Measurements from ENCODE around the gene SRXN1.
"Not testable (repeated sequence)": the region's sequence is repeated elsewhere in the genome, so short reads cannot be mapped to it uniquely, and the experiment has no call there.

SRXN1 gene

DNA sequence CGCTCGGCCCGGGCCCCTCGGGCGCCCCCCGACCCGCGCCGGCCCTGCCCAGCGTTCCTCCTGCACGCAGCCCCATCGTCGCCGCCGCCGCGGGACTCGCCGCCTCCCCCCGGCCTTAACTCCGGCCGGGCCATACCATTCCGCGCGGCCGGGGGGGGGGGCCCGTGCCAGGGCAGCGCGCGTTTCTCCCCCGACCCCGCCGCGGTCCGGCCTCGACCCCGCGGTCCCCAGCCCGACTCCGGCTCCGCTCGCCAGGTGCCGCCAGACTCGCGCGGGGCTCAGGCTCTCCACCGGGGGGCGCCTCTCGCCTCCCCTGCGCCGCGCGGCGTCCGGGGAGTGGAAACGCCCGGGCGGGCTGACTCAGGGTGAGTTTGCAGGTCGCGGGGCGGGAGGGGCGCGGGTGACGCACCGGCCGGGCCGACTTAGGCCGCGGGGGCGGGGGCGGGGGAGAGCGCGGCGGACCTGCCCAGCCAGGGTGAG is at the start of gene SRXN1:
Gene SRXN1 (minus strand): TSS at position 91 of the 480 bp plus-strand sequence. CDS start 15 bp downstream, at position 76.
- peak; percentile 95 for DNase-seq (ENCODE audit: low spot score)

DNA sequence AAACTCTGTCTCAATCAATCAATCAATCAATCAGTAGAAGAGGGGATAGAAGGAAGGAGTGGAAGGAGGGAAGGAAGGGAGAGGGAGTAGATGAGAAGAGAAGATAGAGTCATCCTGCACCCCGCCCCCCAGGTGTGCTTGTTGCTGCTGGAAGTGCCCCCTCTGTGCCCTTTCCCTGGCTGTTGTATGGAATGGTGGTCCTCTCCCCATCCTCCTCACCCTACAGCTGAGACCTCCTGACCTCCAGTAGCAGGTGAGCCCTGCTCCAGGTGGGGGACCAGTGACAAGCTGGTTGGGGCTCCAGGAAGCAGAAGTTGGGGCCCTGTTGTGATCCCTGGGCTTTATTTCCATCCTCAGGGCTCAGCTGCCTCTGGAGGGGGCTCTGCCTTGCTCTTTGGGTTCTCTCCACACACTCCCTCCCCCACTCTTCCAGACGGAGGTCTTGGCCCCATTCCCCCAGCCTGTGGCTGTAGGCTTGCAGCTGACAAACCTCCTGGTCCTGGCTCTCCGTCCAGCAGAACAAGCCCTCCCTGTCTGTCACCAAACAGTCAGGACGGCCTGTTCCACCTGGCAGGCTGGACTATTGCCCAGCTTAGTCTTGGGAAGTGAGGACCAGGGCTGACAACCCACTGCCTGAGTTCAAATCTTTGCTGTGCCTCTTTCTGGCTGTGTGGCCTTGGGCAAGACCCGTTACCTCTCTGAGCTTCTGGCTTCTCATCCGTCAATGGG is 48.6 kb upstream of the SRXN1 start:
- no peak for DNase-seq (ENCODE audit: low spot score)

DNA sequence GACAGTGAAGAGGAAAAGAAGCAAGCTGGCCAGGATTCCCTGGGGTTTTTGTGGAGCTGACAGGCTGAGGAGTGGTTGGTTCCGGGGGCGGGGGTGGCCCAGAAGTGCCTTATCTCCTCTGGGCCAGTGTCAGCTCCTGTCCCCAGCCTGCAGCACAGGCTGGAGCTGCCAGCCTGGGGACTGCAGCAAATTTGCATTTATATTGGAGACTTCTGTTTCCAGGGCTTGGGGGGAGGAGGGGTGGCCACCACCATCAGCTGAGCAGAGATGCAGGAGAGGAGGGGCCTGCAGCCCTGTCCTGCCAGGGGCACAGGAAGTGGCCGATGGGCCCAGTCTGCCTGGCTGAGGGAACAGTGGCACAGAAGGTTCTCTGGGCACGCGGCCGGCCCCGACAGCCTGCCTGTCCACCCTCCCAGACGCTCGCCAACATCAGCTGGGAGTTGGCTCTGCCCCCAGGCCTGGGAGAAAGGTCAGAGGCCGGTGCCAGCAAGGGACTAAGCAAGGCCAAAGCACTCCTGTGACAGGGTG is 46.9 kb upstream of the SRXN1 start:
- DNase-seq (ENCODE audit: low spot score): no peak

DNA sequence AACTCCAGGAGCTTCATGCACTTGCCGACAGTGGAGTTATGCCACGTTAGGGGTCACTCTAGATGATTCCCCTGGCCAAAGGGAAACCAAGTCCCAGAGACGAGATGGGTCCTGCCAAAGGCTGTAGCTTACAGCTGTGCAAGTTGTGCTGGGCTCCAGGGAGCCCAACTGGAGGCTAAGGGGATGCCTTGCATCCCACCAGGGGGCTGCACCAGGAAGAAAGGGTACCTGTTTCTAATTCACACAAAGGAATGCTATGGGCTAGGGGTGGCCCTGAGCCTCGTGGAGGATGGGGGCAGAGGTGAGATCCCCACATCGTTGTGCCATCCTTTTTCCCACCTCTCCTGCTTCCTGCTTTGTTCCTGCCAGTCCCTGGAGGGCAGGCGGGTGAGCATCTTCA is 46.3 kb upstream of the SRXN1 start:
- DNase-seq (ENCODE audit: low spot score): no peak

DNA sequence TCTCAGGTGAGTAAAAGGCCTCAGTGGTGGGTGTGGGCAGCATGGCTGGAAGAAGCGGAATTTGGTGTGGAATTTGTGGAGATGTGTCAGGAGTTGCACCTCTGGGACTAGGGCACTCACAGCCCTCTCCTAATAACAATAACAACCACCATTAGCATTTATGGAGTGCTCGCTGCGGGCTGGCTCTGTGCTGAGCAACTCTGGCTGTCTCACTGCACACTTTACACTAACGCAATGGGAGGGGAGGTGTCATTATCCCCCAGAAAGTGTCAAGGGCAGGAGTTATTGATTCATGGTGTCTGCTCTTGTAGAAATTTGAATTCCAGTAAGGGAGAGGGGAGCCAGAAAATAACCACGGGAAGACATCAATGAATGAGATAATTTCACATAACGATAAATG is 45.3 kb upstream of the SRXN1 start:
- DNase-seq (ENCODE audit: low spot score): no peak

DNA sequence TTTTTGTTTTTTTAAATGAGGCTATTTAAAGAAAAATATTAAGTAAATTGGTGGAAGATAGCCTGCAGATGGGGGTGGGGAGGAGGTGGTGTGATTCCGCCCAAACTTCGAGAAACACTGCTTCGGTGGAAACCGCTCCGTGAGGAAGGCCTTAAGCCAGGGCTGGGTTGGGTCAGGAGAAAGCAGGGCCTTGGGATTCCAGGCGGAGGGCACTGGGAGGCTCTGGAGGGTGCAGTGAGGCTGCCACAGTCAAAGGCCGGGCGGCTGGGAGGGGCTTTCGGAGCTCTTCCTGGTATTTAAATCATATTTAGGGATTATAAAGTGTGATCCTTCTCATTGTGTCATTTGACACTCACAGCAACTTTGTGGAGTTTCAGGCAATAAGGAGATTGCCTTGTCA is 44.8 kb upstream of the SRXN1 start:
- no peak for DNase-seq (ENCODE audit: low spot score)

DNA sequence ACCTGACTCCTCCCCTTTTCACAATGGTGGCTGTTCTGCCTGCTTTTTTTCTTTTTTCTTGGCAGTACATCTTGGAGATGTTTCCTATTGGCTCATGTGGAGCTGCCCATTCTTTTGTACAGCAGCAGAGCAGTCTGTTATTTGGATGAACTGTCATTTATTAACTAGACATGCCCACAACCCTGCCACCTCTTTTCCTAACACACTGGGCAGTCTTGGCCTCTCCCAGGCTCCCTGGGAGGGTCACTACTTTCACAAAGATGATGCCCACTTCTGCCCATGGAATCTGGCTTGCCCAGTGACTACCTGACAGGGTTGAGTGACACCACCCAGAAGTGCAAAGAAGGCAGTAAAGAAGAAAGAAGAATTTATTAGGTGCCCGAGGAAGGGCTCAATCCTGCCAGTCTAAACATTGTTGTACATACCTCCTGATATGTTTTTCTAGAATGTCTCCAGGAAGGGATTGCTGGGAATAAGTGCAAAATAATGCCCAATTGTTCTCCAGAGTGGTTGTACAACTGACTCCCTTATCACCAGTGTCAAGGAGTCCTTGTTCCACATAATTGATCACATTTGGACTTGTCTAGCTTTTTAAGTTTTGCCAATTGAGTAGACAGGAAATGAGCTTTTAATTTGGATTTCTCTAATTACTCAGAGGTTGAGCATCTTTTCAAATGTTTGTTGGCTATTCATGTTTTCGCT is 42.3 kb upstream of the SRXN1 start:
- DNase-seq (ENCODE audit: low spot score): no peak

DNA sequence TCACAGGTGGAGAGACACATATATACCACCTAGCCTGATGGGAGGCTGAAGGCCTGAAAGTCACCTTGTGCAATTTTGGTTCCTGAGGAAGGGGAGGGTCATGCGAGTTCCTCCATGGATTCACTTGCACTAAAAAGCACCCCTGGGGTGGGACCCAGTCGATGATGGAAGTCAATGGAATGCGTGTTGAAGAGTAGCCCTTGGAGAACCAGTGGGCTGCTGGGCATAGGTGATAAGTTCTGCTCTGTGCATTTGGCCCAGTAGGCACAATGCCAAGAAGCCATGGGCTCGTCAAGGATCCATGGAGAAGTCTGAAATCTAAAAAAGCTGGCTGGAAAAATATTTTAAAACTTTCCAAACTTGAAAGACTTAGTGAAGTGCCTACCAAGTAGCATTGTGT is 41.5 kb upstream of the SRXN1 start:
- DNase-seq (ENCODE audit: low spot score): no peak

DNA sequence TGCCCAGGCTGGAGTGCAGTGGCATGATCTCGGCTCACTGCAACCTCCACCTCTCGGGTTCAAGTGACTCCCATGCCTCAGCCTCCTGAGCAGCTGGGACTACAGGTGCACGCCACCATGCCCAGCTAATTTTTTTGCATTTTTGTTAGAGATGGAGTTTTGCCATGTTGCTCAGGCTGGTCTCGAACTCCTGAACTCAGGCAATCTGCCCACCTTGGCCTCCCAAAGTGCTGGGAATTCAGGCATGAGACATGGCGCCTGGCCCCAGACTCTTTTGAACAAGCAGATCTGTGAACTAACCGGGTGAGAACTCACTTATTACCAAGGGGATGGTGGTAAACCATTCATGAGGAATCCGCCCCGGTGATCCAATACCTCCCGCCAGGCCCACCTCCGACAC is 40.8 kb upstream of the SRXN1 start:
- not testable (repeated sequence) for DNase-seq (ENCODE audit: low spot score)

DNA sequence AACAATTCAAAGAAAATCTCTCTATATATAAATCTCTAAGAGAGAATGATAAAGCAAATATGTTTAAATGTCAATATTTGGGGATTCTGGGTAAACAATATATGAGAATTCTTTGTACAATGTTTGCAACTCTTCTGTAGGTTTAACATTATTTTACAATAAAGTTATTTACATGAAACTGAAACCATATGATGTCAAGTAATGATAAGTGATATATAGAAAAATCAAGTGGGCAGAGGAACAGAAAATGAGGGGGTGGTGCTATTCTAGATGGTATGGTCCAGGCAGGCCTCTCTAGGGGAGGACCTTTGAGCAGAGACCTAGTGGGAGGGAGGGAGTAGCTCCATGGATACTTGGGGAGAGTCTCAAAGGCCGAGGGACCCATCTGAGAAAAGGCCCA is 39.0 kb upstream of the SRXN1 start:
- DNase-seq (ENCODE audit: low spot score): no peak

DNA sequence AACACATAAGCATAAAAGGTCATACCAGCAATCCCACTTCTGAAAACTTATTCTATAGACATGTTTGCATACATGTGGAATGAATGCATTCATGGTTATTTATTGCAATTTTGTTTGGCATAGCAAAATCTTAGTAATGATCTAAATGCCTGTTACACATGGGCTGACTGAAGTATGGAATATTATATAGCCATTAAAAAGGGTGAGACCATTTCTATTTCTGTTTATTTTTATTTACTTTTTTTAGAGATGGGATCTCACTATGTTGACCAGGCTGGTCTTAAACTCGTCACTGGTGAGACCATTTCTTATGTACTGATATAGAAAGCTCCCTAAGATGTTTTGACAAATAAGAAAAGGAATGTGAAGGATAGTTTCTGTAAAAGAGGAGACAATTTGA is 36.9 kb upstream of the SRXN1 start:
- no peak for DNase-seq (ENCODE audit: low spot score)

DNA sequence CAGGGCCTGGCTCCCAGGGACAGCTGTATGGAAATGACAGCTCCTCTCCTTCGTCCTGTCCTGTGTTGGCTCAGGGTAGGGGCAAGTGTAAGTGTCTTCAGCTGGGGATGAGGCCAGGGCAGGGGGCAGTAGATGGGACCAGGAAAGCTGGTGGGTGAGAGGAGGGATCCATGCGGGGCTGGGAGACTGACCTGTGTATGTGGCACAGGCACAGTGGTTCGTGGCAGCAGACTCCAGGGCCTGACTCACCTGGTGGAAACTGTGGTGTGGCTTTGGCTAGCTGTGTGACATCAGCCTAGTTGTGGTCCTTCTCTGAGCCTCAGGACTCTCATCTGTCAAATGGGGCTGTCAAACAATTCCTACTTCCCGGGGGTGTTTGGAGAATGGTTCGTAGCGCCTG is 36.3 kb upstream of the SRXN1 start:
- no peak for DNase-seq (ENCODE audit: low spot score)

DNA sequence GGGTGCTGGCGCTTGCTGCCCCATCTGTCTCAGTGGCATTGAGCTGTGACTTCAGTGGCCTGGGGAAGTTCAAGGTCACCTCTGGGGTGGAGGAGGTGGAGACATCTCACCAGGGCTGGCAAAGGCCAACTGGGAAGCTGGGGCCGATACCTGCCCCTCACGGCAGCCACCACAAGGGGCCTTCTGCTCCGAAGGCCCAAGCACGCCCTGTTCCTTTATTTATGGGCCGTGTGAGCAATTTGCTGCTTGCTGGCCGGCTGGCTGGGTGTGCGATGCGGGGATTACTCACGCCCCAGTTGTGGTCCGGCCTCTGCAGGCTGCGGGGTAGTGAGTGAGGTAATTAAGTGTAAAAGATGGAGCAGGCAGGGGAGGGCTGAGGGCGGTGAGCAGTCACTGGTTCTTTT is 35.8 kb upstream of the SRXN1 start:
- DNase-seq (ENCODE audit: low spot score): no peak

DNA sequence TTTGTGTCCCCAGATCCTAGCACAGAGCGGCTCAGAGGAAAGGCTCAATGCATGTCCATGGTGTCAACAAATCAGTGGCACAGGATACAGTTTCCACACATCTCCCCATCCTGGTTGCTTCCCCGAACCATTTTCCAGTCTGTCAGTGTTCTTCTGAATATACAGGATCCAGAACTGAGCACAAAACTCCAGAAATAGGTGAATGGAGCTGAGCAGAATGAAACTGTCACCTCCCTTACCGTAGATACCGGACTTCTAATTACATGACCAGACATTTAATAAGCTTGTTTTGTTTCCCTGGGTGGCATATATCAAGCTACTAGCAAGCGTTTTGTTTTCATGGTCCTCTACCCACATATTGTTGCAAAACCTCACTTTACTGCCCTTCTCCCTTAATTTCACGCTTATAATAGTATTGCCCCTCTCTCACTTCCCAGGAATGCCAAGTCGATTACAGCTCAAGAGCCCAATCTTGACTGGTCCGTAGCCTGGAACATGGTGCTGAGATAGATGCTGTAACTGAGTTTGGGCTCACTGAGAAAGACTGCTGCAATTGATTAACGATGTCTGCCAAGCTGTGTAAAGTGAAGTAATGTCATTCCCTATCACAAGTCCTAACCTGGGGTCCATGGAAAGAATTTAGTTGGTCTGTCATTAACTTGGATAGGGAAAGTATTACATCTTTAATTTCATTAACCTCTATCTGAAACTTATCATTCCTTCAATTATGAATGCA is 34.6 kb upstream of the SRXN1 start:
- no peak for DNase-seq (ENCODE audit: low spot score)

DNA sequence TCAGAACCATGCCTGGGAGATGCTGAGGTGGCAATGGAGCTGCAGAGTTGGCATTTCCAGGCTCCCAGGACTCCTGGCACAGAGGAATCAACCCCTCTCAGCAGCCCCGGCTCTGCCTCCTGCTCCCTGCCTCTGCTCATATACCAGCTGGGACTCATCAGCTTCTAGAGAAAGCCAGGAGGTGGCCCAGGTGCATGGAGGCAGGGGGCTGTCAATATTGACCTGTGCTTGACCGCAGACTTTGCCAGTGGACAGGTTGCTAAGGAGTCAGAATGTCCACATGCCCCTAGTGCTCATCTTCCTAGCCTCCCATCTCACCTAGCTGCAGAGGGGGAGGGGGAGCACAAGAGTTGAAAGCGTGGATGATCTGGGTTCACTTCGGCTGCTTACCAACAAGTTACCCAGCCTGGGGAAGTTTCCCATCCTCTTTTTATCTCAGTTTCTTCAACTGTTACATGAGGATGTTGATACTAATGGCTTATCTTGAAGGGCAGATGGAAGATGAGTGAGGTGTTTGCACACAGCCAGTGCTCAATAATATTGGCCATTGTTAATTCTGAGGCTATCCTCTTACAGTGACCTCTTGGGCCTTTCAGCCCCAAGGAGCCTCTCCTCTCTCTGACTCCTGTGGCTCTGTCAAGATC is 31.8 kb upstream of the SRXN1 start:
- no peak for DNase-seq (ENCODE audit: low spot score)

DNA sequence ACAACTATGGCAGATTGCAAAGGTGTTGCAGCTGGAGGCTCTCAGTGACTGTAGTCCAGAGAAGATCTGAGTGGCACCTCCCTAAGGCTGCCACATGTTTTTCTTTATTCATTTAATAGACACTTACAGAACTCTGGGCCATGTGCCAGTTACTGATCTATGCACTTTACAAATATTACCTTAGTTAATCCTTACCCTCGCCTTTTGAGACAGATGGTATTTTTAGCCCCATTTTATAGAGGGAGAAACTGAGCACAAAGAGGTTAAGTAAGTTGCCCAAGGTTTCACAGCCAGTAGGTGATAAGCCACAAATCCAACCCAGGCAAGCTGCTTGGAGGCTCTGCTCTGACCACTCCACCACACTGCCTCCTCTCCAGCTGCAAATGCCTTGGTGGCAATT is 29.1 kb upstream of the SRXN1 start:
- DNase-seq (ENCODE audit: low spot score): no peak

DNA sequence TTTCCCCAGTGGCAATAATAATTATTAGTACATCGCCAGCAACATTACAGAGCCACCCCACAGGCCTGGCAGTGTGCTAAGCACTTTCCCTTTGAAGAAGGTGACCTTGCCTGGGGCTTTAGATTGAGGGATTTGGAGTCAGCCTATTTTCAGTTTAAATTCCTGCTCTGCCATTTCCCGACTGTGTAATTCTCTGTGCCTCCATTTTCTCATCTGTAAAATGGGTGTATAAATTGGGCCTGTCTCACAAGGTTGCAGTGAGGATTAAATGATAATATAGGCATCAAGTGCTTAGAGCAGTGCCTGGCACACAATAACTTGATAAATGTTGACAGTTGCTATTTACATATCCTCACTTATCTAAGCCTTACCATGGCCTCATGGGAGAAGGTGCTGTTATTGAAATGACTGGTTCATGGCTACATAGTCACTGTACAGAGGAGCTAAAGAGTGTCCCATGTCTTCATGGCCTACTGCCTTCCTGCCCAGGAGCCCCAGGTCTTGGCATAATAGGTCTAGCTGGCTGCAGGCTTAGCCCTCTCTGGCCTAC is 27.7 kb upstream of the SRXN1 start:
- no peak for DNase-seq (ENCODE audit: low spot score)

DNA sequence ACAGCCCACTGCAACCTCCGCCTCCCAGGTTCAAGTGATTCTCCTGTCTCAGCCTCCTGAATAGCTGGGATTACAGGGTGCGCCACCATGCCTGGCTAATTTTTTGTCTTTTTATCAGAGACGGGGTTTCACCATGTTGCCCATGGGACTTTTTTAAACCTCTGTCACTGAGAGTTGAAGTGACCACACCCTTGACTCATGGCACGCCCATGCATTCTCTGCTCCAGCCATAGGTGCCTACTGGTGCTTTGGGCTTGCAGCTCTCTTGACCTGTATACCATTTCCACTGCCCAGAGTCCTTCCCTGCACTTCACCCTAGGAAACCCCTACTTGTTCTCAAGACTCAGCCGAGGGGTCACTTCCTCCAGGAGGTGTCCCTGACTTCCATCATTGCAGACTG is 25.0 kb upstream of the SRXN1 start:
- no peak for DNase-seq (ENCODE audit: low spot score)

DNA sequence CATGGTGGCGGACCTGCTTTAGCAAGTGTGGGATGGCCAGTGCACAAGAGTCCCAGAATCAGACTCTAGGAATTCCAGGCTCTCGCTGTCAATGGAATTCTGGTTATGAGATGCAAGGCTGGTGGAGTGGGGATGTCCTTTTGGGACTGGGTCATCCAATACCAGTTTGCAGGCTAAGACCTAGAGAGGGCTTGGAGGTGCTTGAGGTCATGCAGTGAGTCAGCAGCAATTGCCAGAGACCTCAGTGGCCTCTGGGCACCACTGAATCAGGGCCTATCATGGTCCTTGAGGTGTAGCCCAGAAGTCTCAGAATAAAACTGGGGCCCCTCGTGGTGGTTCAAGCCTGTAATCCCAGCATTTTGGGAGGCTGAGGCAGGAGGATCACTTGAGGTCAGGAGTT is 24.0 kb upstream of the SRXN1 start:
- DNase-seq (ENCODE audit: low spot score): no peak

DNA sequence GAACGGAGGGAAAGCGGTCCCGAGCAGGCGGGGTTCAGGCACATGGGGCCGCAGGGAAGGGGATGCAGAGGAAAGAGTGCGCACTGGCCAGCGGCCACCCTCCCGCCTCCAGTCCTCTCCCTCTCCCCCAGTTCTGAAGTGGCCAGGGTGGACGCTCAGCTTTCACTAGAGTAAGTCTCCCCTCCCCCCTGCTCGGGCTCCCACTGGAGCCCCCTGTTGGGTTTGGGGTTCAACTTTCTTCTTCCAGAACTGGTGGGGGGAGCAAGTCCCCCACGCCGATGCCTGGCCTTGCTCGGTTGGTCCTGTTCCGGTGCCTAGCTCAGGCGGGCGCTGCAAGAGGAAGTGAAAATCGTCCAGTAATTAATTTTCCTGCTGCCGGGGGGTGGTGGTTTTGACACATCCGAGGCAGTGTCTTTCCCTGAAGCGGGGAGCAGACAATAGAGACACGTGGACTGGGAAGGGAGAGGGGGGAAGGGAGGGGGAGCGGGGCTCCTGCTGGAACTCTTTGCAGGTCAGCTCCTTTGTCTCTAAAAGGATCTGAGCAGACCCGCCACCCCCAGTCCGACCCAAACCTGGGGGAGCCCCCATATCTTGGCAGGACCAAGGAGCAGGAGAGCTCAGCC is 23.4 kb upstream of the SRXN1 start:
- DNase-seq (ENCODE audit: low spot score): peak; percentile 71

Data from D341Med (cell line).